22Rv1 (cell line): Measurements from ENCODE around the gene DIO1.

Source experiments
- H3K27ac ChIP-seq: fragments of 450-650 bp; 2 replicates; pipeline ENCODE4 v1.5.1; 2017
- CTCF ChIP-seq: fragments of 450-650 bp; IDR thresholded peaks from 2 replicates; pipeline ENCODE4 v1.5.1; 2017; ENCODE audit warnings: mild to moderate bottlenecking
- ZFX ChIP-seq: fragments of 450-650 bp; IDR thresholded peaks from 2 replicates; pipeline ENCODE4 v1.6.1; 2017; ENCODE audit warnings: antibody characterized with exemption, borderline replicate concordance

Gene DIO1

DNA sequence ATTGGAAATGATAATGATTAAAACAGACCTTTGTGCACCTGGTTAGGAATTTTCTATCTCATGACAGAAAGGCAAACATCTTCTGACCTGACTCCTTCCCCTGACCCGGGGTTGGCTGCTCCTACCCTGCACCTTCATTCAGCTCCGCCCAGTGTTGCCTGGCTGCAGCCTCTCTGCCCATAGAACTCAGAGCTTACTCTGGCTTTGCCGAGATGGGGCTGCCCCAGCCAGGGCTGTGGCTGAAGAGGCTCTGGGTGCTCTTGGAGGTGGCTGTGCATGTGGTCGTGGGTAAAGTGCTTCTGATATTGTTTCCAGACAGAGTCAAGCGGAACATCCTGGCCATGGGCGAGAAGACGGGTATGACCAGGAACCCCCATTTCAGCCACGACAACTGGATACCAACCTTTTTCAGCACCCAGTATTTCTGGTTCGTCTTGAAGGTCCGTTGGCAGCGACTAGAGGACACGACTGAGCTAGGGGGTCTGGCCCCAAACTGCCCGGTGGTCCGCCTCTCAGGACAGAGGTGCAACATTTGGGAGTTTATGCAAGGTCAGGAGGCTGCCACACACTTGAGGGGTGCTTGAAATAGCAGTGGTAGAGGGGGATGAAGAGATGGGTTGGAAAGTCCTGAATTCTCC is at the start of gene DIO1:
DIO1 (plus strand) TSS at position 189 of the 638 bp plus-strand sequence; CDS start at position 213, 24 bp downstream.
- no peak for TF ChIP-seq ZFX
- no peak for TF ChIP-seq CTCF
- no peak within 1 kb of the TSS for H3K27ac ChIP-seq

DNA sequence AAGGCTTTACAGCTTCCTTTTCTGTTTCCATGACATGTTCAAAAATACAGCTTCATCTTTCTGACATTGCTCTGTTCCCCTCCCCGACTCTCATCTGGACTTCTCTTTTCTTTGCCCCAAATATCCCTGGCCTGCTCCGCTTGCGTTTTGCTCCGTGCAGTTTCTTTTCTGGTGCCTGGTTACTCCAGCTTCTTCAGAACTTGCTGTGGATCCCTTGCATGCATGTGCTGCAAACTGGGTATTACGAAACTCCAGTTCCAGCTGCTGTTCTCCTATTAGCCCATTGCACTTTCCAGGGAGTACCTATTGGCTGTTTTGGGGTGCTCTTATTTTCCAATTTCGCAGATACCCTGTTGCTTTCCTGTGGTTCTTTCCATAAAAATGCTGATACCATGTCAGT is 46.0 kb upstream of the DIO1 start:
- H3K27ac ChIP-seq, result no peak overlapping the region
- no peak for TF ChIP-seq CTCF
- no peak for TF ChIP-seq ZFX

- H3K27ac ChIP-seq, result no peak overlapping the region
- TF ChIP-seq CTCF, result no peak
- no peak for TF ChIP-seq ZFX
Observed at GRCh38 chr1:53850082-53850673, 43.8 kb upstream of the DIO1 start.

- TF ChIP-seq ZFX (no peak), CTCF (no peak)
- H3K27ac ChIP-seq, result no peak overlapping the region
Observed at GRCh38 chr1:53851571-53852285, 42.3 kb upstream of the DIO1 start.

DNA sequence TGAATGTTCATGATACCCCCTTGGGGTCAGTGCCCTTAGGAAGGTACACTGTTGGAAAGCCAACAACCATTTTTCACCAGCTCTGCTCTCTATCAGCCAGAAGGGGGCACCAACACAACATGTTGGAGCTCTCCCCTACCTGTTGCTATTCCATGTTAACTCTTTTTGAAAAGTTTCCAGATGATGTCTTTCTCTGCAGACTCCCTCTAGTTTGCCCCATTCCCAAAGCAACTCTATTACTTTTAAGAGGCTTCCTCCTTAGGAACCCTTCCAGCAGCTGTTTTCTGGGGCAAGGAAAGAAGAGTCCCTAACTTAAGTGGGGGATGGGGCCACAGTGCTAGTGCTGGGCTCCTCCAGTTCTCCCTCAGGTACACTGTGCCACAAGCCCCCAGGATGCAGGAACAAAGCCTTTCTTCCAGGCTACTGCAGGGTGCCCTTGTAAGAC is 33.0 kb upstream of the DIO1 start:
- H3K27ac ChIP-seq, result no peak overlapping the region
- TF ChIP-seq ZFX (no peak), CTCF (peak; percentile 89)

- TF ChIP-seq CTCF (no peak), ZFX (no peak)
- H3K27ac ChIP-seq, result no peak overlapping the region
Observed at GRCh38 chr1:53862507-53862906, 31.5 kb upstream of the DIO1 start.

GRCh38 chr1:53868565-53868964 is 25.4 kb upstream of the DIO1 start:
- TF ChIP-seq ZFX (no peak), CTCF (no peak)
- no peak overlapping the region for H3K27ac ChIP-seq
